ENCODE measurements around the gene CTSE. TPM values are rescaled to one million over a fixed set of nuclear protein-coding genes. Genes with fewer than 3 reads are reported as not detected.
A peak's percentile ranks its signal among the peaks of the same experiment; 100 is the strongest.

CTSE gene
- total RNA-seq, 4 donors from 2014 or later = 3.6 to 8.1 (median 3.6) TPM; not detected in 1

- no peak for DNase-seq
- H3K27me3 ChIP-seq = no peaks in the 10 kb centered on the region
- H3K4me1 ChIP-seq = peaks cover 0 to 6% (median 0%) of the 10 kb centered on the region in 4 donors
- H3K9me3 ChIP-seq = no peaks in the 10 kb centered on the region
- TF ChIP-seq CTCF (IDR thresholded peaks at IDR 0.05) = no peak
- TF ChIP-seq POLR2A (IDR thresholded peaks at IDR 0.05) = no peak
- no peak overlapping the region for H3K4me3 ChIP-seq
- no peaks in the 10 kb centered on the region for H3K36me3 ChIP-seq
- no peak overlapping the region for H3K27ac ChIP-seq
Observed at GRCh38 chr1:205986861-205987260, 36.8 kb downstream of the CTSE start.

GRCh38 chr1:205986292-205986691 lies 37.4 kb downstream of the CTSE start:
- Histone ChIP-seq H3K27ac (no peak overlapping the region), H3K4me3 (no peak overlapping the region), H3K36me3 (no peaks in the 10 kb centered on the region), H3K27me3 (no peaks in the 10 kb centered on the region), H3K9me3 (no peaks in the 10 kb centered on the region), H3K4me1 (peaks cover 0 to 6% (median 0%) of the 10 kb centered on the region in 4 donors)
- no peak for DNase-seq
- TF ChIP-seq CTCF (IDR thresholded peaks at IDR 0.05) = no peak
- no peak for TF ChIP-seq POLR2A (IDR thresholded peaks at IDR 0.05)

GRCh38 chr1:205985330-205986005 lies 38.2 kb downstream of the CTSE start:
- TF ChIP-seq POLR2A (IDR thresholded peaks at IDR 0.05) = no peak
- no peak for TF ChIP-seq CTCF (IDR thresholded peaks at IDR 0.05)
- peaks cover 0 to 6% (median 0%) of the 10 kb centered on the region in 4 donors for H3K4me1 ChIP-seq
- no peak overlapping the region for H3K4me3 ChIP-seq
- H3K27ac ChIP-seq = no peak overlapping the region
- no peak for DNase-seq
- H3K9me3 ChIP-seq = no peaks in the 10 kb centered on the region
- no peaks in the 10 kb centered on the region for H3K27me3 ChIP-seq
- H3K36me3 ChIP-seq = no peaks in the 10 kb centered on the region

GRCh38 chr1:205983925-205984725 lies 39.6 kb downstream of the CTSE start:
- H3K36me3 ChIP-seq = no peaks in the 10 kb centered on the region
- H3K9me3 ChIP-seq = no peaks in the 10 kb centered on the region
- peaks cover 0 to 6% (median 0%) of the 10 kb centered on the region in 4 donors for H3K4me1 ChIP-seq
- TF ChIP-seq POLR2A (IDR thresholded peaks at IDR 0.05) = no peak
- TF ChIP-seq CTCF (IDR thresholded peaks at IDR 0.05) = peak in 4 of 6 experiments; percentile 53 to 59 (median 56)
- peak; percentile 37 to 80 (median 65) for DNase-seq
- H3K4me3 ChIP-seq = no peak overlapping the region
- no peaks in the 10 kb centered on the region for H3K27me3 ChIP-seq
- H3K27ac ChIP-seq = peak overlapping the region in 1 of 4 donors; percentile 76

- H3K4me3 ChIP-seq = no peak overlapping the region
- H3K9me3 ChIP-seq = no peaks in the 10 kb centered on the region
- no peak for DNase-seq
- H3K36me3 ChIP-seq = no peaks in the 10 kb centered on the region
- no peaks in the 10 kb centered on the region for H3K27me3 ChIP-seq
- TF ChIP-seq POLR2A (IDR thresholded peaks at IDR 0.05) (no peak), CTCF (IDR thresholded peaks at IDR 0.05) (no peak)
- H3K27ac ChIP-seq = no peak overlapping the region
- H3K4me1 ChIP-seq = peaks cover 0 to 6% (median 0%) of the 10 kb centered on the region in 4 donors
Observed at GRCh38 chr1:205981257-205981656, 42.4 kb downstream of the CTSE start.
